AG09319 (cell line): Measurements from ENCODE around the gene COL23A1.

Experiments used
- DNase-seq: peaks from one replicate; pipeline ENCODE4 v3.0.0-alpha.2; 2010; ENCODE audit warnings: low read depth; ENCODE audit errors: extremely low read depth
- TF ChIP-seq, protein P1 (sequence below): IDR thresholded peaks from 2 replicates; pipeline ENCODE4 v1.5.1; 2011; ENCODE audit warnings: low read depth, mild to moderate bottlenecking, inconsistent platforms, low read length, moderate library complexity

Gene COL23A1

DNA sequence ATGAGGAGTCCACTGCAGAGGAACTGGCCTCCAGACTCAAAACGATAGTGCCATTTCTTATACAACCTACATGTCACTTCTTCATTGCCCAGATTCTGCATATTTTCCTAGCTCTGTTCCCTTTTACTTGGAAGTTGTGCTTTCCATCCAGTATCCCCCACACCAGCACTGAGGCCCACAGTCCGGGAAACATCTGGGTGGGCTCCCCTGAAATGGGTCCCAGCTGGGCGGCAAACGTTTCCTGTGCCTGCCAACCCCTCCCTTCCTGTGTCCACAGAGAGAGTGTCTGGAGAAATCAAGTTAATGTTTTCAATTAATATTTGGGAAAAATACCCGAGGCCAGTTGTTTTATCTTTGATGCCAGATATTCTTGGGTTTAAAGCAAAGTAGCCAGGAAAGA lies 111.8 kb downstream of the COL23A1 start:
- TF ChIP-seq, protein P1, sequence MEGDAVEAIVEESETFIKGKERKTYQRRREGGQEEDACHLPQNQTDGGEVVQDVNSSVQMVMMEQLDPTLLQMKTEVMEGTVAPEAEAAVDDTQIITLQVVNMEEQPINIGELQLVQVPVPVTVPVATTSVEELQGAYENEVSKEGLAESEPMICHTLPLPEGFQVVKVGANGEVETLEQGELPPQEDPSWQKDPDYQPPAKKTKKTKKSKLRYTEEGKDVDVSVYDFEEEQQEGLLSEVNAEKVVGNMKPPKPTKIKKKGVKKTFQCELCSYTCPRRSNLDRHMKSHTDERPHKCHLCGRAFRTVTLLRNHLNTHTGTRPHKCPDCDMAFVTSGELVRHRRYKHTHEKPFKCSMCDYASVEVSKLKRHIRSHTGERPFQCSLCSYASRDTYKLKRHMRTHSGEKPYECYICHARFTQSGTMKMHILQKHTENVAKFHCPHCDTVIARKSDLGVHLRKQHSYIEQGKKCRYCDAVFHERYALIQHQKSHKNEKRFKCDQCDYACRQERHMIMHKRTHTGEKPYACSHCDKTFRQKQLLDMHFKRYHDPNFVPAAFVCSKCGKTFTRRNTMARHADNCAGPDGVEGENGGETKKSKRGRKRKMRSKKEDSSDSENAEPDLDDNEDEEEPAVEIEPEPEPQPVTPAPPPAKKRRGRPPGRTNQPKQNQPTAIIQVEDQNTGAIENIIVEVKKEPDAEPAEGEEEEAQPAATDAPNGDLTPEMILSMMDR, result no peak
- DNase-seq, result no peak

GRCh38 chr5:178477802-178478201 lies 112.4 kb downstream of the COL23A1 start:
- TF ChIP-seq, protein P1, result no peak
- DNase-seq, result no peak

DNA sequence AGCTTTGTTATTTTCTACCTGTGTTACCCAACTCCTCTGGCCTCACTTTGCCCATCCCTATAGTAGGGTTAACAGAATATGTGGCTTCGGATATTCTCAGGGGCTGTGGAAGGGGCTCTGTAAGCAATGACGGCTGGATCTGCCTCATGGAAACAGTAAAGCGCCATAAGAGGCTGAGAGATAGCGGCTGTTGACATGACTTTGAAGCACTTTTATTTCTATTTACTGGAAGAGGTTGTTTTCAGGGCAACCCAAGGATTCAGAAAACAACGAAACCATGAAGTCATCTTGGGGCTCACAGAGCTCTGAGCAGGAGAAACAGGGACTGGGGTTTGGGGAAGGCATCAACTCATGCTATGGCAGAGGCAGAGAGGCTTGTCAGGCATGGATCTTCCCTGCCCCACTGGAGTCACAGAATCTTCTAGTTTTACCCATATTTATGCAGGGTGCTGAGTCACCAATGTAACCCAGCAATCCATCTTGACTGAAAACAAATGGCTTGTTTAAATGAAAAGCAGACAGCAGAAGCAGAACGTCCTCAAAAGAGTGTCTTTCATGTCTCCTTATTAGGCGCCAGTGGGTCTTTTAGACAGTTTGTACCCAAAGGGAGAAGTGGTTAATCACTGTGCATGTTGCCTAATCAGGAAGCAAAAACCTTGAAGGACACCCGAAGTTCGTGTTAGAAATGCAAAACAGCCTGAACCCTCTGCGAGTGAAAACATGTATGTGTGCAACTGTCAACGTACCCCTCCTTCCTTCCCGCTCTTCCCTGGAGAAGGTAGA lies 113.0 kb downstream of the COL23A1 start:
- TF ChIP-seq, protein P1, result no peak
- DNase-seq, result no peak

DNA sequence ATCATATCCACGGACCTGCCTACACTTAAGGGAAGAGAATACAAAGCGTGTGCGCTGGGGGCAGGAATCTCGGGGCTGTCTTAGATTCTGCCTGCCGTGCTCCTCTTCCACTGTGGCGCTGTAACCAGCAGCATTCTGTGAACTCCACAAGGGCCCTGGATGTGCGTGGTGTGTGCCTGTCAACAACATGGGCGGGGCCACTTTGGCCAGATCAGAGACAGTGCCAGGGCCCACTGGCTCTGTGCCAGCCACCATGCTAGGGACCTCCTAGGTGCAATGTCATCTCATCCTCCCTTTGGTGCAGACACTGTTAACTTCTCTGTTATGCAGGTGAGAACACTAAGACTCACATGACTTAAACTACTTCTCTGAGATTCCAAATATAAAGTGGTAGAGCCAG lies 113.7 kb downstream of the COL23A1 start:
- no peak for DNase-seq

DNA sequence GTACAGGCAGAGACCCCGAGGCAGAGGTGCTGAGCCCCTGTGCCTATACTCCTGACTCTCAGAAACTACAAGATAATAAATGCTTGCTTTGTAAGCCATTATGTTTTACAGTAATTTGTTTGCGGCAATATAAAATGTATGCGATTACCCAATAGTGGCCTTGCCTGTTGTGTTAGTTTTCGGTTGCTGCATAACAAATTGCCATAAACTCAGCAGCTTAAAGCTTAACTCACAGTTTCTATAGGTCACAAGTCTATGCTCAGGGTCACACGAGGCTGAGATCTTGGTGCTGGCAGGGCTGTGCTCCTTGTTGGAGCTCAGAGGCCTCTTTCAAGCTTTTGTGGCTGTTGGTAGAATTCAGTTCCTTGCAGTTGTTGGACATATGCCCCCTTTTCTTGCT lies 114.8 kb downstream of the COL23A1 start:
- DNase-seq, result no peak
- TF ChIP-seq, protein P1, result no peak

More for the DNA sequence above, 113.7 kb downstream of the COL23A1 start:
- TF ChIP-seq, protein P1, result no peak

GRCh38 chr5:178474562-178475184 lies 115.5 kb downstream of the COL23A1 start:
- DNase-seq, result no peak

GRCh38 chr5:178473854-178474253 lies 116.3 kb downstream of the COL23A1 start:
- TF ChIP-seq, protein P1, result no peak
- DNase-seq, result no peak

More at GRCh38 chr5:178474562-178475184, 115.5 kb downstream of the COL23A1 start:
- TF ChIP-seq, protein P1, result no peak
